GM12891 (cell line): Measurements from ENCODE around the gene ETS1.

ENCODE experiments used
- POLR2A ChIP-seq: IDR thresholded peaks from 2 replicates; pipeline ENCODE4 v1.6.1; 2011; ENCODE audit warnings: low read depth, low read length, control low read depth
- POLR2AphosphoS5 ChIP-seq: IDR thresholded peaks from 2 replicates; pipeline ENCODE4 v1.6.1; 2011; ENCODE audit warnings: low read depth, low read length, control low read depth
- SPI1 ChIP-seq: IDR thresholded peaks from 2 replicates; pipeline ENCODE4 v1.6.1; 2011; ENCODE audit warnings: low read depth, low read length, control low read depth
- TAF1 ChIP-seq: IDR thresholded peaks from 2 replicates; pipeline ENCODE4 v1.6.1; 2011; ENCODE audit warnings: low read depth, low read length, control low read depth

GRCh38 chr11:128593281-128593680, 5.9 kb upstream of the ETS1 start:
- TF ChIP-seq POLR2A: no peak
- TF ChIP-seq POLR2AphosphoS5: no peak
- TF ChIP-seq TAF1: no peak
- TF ChIP-seq SPI1: no peak
